OCI-LY7 (cell line): Measurements from ENCODE around the gene MLLT10.

Experiments
- CTCF ChIP-seq: fragments of 200-600 bp; sonication (generic); conservative IDR thresholded peaks from 2 replicates; pipeline ENCODE4 v1.5.1; 2014; ENCODE audit warnings: mild to moderate bottlenecking, antibody characterized with exemption, low read length, moderate library complexity, mixed read lengths
- EZH2phosphoT487 ChIP-seq: fragments of 200-600 bp; sonication (generic); IDR thresholded peaks from 2 replicates; pipeline ENCODE4 v1.6.1; 2018; ENCODE audit warnings: low read depth, borderline replicate concordance, mild to moderate bottlenecking, mixed run types, antibody characterized with exemption, low read length, moderate library complexity, mixed read lengths

- TF ChIP-seq CTCF (no peak), EZH2phosphoT487 (no peak)
Measured at GRCh38 chr10:21523557-21524008, 10.4 kb upstream of the MLLT10 start.
